WTC11 (cell line): ENCODE results near the gene AQP2.

Experiments
- AFF4 ChIP-seq: sonication (generic); formaldehyde crosslinking; IDR thresholded peaks from 2 replicates; pipeline ENCODE4 v1.8.1; 2023; ENCODE audit warnings: mild to moderate bottlenecking, missing genetic modification reagents, borderline replicate concordance
- CREB1 ChIP-seq: sonication (generic); formaldehyde crosslinking; IDR thresholded peaks from 2 replicates; pipeline ENCODE4 v1.8.0; 2023; ENCODE audit warnings: mild to moderate bottlenecking, missing genetic modification reagents
- CREM ChIP-seq: sonication (generic); formaldehyde crosslinking; IDR thresholded peaks from 2 replicates; pipeline ENCODE4 v1.8.1; 2022; ENCODE audit warnings: mild to moderate bottlenecking, missing genetic modification reagents, moderate library complexity
- CTCF ChIP-seq: fragments of 200-600 bp; IDR thresholded peaks from 2 replicates; pipeline ENCODE4 v1.8.0; 2022; ENCODE audit warnings: antibody characterized with exemption
- IRF1 ChIP-seq: sonication (generic); formaldehyde crosslinking; IDR thresholded peaks from 2 replicates; pipeline ENCODE4 v1.8.0; 2023; ENCODE audit warnings: missing genetic modification reagents
- MLX ChIP-seq: sonication (generic); formaldehyde crosslinking; IDR thresholded peaks from 2 replicates; pipeline ENCODE4 v1.8.1; 2023; ENCODE audit warnings: mild to moderate bottlenecking, missing genetic modification reagents, moderate library complexity
- NFYB ChIP-seq: sonication (generic); formaldehyde crosslinking; conservative IDR thresholded peaks from 2 replicates; pipeline ENCODE4 v1.8.0; 2022; ENCODE audit warnings: low read depth, missing genetic modification reagents
- PREB ChIP-seq: sonication (generic); formaldehyde crosslinking; IDR thresholded peaks from 2 replicates; pipeline ENCODE4 v1.8.1; 2022; ENCODE audit warnings: mild to moderate bottlenecking, missing genetic modification reagents, moderate library complexity, borderline replicate concordance
- TCF7 ChIP-seq: sonication (generic); formaldehyde crosslinking; IDR thresholded peaks from 2 replicates; pipeline ENCODE4 v1.8.0; 2022; ENCODE audit warnings: mild to moderate bottlenecking, low read depth, missing genetic modification reagents, moderate library complexity
- ZNF138 ChIP-seq: sonication (generic); formaldehyde crosslinking; conservative IDR thresholded peaks from 2 replicates; pipeline ENCODE4 v1.8.1; 2022; ENCODE audit warnings: mild to moderate bottlenecking, moderate library complexity, missing genetic modification reagents
- ZNF232 ChIP-seq: sonication (generic); formaldehyde crosslinking; IDR thresholded peaks from 2 replicates; pipeline ENCODE4 v1.8.0; 2022; ENCODE audit warnings: mild to moderate bottlenecking, missing genetic modification reagents
- ZNF396 ChIP-seq: fragments of 250-450 bp; sonication (Bioruptor Pico); IDR thresholded peaks from 2 replicates; pipeline ENCODE4 v1.8.0; 2021; ENCODE audit warnings: mild to moderate bottlenecking, moderate library complexity, borderline replicate concordance

- no peak for TF ChIP-seq MLX (CRISPR knock-in tag)
- no peak for TF ChIP-seq CREB1
- TF ChIP-seq CTCF = no peak
- TF ChIP-seq IRF1 (CRISPR knock-in tag) = no peak
- TF ChIP-seq ZNF232 (CRISPR knock-in tag) = no peak
- TF ChIP-seq ZNF396 (CRISPR knock-in tag) = no peak
- TF ChIP-seq NFYB (CRISPR knock-in tag) = no peak
- TF ChIP-seq TCF7 (CRISPR knock-in tag) = no peak
- no peak for TF ChIP-seq PREB (CRISPR knock-in tag)
- no peak for TF ChIP-seq ZNF138 (CRISPR knock-in tag)
- TF ChIP-seq CREM (CRISPR knock-in tag) = no peak
- no peak for TF ChIP-seq AFF4 (CRISPR knock-in tag)
Measured at GRCh38 chr12:49980501-49981349, 30.2 kb downstream of the AQP2 start.
